ENCODE data around the gene TIMP2. TPM values are rescaled to one million over a fixed set of nuclear protein-coding genes. Genes with fewer than 3 reads are reported as not detected.

The TIMP2 gene
- total and polyA plus RNA-seq, 2 of the 4 experiments (the other 2 are of a cell fraction), result 43.9 to 416 TPM

GRCh38 chr17:78891406-78892061 lies 33.7 kb downstream of the TIMP2 start:
- H2BK15ac ChIP-seq (ENCODE audit: low read depth, low read length), result no peak overlapping the region
- peaks cover 89% of the 10 kb centered on the region for H4K20me1 ChIP-seq (ENCODE audit: insufficient read depth, low read length)
- 85% methylated on average over 10 of the region's 21 CpGs; no CpG with 5 or more reads in 1 of the 2 experiments for WGBS, 2 experiments (ENCODE audit: extremely low coverage in 2 of 2, insufficient read length in 1 of 2)
- intact Hi-C loops (cut with micrococcal nuclease) (no loop called here), dilution Hi-C loops (cut with HindIII; ENCODE audit: low sequenced_read_pairs, unreplicated experiment) (no loop called here), in situ Hi-C loops (cut with MboI; ENCODE audit: low sequenced_read_pairs) (no loop called here)
- H3K4me3 ChIP-seq (ENCODE audit: insufficient read depth, low read depth, low read length), result no peak overlapping the region
- H2AK5ac ChIP-seq (ENCODE audit: low read depth, low read length), result no peak overlapping the region; the same call in 1 of the 2 replicates
- peaks cover 34 to 96% of the 10 kb centered on the region in 2 experiments for H3K79me1 ChIP-seq (ENCODE audit: low read depth in 1 of 2, low read length in 2 of 2)
- H3K27ac ChIP-seq (ENCODE audit: insufficient read depth, low read length), result no peak overlapping the region
- H3K14ac ChIP-seq (replicated peaks; ENCODE audit: low read depth, low read length), result no peak overlapping the region
- no peak for TF ChIP-seq USF2 (IDR thresholded peaks at IDR 0.05; ENCODE audit: low read depth, low read length)
- no peak for TF ChIP-seq RAD21 (IDR thresholded peaks at IDR 0.05; ENCODE audit: low read length)
- TF ChIP-seq SMC3 (IDR thresholded peaks at IDR 0.05; ENCODE audit: low read depth, low read length), result no peak
- TF ChIP-seq MAZ (IDR thresholded peaks at IDR 0.05; ENCODE audit: borderline replicate concordance, low read depth, low read length), result no peak
- no peak for TF ChIP-seq CEBPB (IDR thresholded peaks at IDR 0.05; ENCODE audit: low read depth, low read length)
- TF ChIP-seq MAFK (IDR thresholded peaks at IDR 0.05; ENCODE audit: low read depth, low read length), result no peak
- no peak for TF ChIP-seq ELK1 (IDR thresholded peaks at IDR 0.05; ENCODE audit: borderline replicate concordance, low read depth, low read length)
- TF ChIP-seq BHLHE40 (IDR thresholded peaks at IDR 0.05; ENCODE audit: low read depth, low read length), result no peak
- TF ChIP-seq NFE2L2 (IDR thresholded peaks at IDR 0.05; ENCODE audit: low read depth, low read length), result no peak
- no peak for TF ChIP-seq MXI1 (IDR thresholded peaks at IDR 0.05; ENCODE audit: borderline replicate concordance, low read depth, low read length)
- TF ChIP-seq FOS (IDR thresholded peaks at IDR 0.05; ENCODE audit: low read depth, low read length), result no peak
- no peak for TF ChIP-seq CHD1 (IDR thresholded peaks at IDR 0.05; ENCODE audit: low read depth, low read length)
- no peak for TF ChIP-seq POLR2A (IDR thresholded peaks at IDR 0.05; ENCODE audit: low read depth, low read length)
- TF ChIP-seq RFX5 (IDR thresholded peaks at IDR 0.05; ENCODE audit: low read depth, low read length), result no peak
- no peak for TF ChIP-seq RCOR1 (IDR thresholded peaks at IDR 0.05; ENCODE audit: insufficient replicate concordance, low read length)
- TF ChIP-seq CTCF (conservative IDR thresholded peaks at IDR 0.05; ENCODE audit: low read depth, low read length), result no peak
- ATAC-seq (ENCODE audit: low read depth), result no peak
- no peak overlapping the region for H2BK20ac ChIP-seq (ENCODE audit: low read depth, low read length)
- CTCF ChIA-PET, result no interaction called here
- no peak overlapping the region for H3K4me2 ChIP-seq (ENCODE audit: low read depth, low read length)
- H3K56ac ChIP-seq (ENCODE audit: extremely low read depth, insufficient read depth, low read length), result no peak overlapping the region
- H3K9me1 ChIP-seq (ENCODE audit: insufficient read depth, low read length), result peaks cover 41% of the 10 kb centered on the region
- peaks cover 20% of the 10 kb centered on the region for H3K4me1 ChIP-seq (ENCODE audit: control insufficient read depth, insufficient read depth, low read length)
- no peak overlapping the region for H4K8ac ChIP-seq (ENCODE audit: low read depth in 2 of 2, low read length in 2 of 2)
- DNase-seq, result no peak
- no peak overlapping the region for H3K4ac ChIP-seq (ENCODE audit: low read depth, low read length)
- no peaks in the 10 kb centered on the region for H3K27me3 ChIP-seq (ENCODE audit: control insufficient read depth, insufficient read depth, low read length)
- no peak overlapping the region for H2AFZ ChIP-seq (replicated peaks; ENCODE audit: low read length, poor library complexity)
- no peak overlapping the region for H3K18ac ChIP-seq (ENCODE audit: low read depth, low read length)
- H4K91ac ChIP-seq (ENCODE audit: insufficient read depth, low read depth, low read length), result no peak overlapping the region
- no peaks in the 10 kb centered on the region for H3K9me3 ChIP-seq (ENCODE audit: control insufficient read depth, insufficient read depth, low read length)
- H2BK5ac ChIP-seq (ENCODE audit: low read depth, low read length, poor library complexity, severe bottlenecking), result no peak overlapping the region
- POLR2A ChIA-PET (ENCODE audit: unreplicated experiment), result no interaction called here
- H2BK120ac ChIP-seq (ENCODE audit: low read depth, low read length), result no peak overlapping the region
- H4K5ac ChIP-seq (ENCODE audit: low read depth, low read length), result no peak overlapping the region
- no peak overlapping the region for H3K23ac ChIP-seq (ENCODE audit: low read depth, low read length)
- H2AK9ac ChIP-seq (replicated peaks; ENCODE audit: low read depth, low read length, poor library complexity), result no peak overlapping the region
- no TSS peak for BruUV-seq (replicated peaks)
- H3K36me3 ChIP-seq (ENCODE audit: control insufficient read depth, insufficient read depth, low read length), result peaks cover 22% of the 10 kb centered on the region; the same call in 1 of the 2 replicates
- no peak overlapping the region for H3K9ac ChIP-seq (ENCODE audit: low read depth, low read length)
